CD4-positive, alpha-beta memory T cell (primary cell): ENCODE measurements around the gene PDIA2. TPM values are rescaled to one million over a fixed set of nuclear protein-coding genes. Genes with fewer than 3 reads are reported as not detected.

ENCODE experiments used
- CTCF ChIA-PET: fragments of 350-600 bp; sonication (Branson Sonifier 250); formaldehyde crosslinking; loops from one replicate; lab custom pipeline; 2021; ENCODE audit warnings: inconsistent platforms; ENCODE audit not compliant: partially characterized antibody; lab: Charles Lee
- POLR2A ChIA-PET: fragments of 350-600 bp; sonication (Branson Sonifier 250); formaldehyde crosslinking; loops from one replicate; lab custom pipeline; 2021; ENCODE audit not compliant: partially characterized antibody; lab: Charles Lee
- DNase-seq, 5 donors: peaks; one replicate each; pipeline versions ENCODE4 v3.0.0 to v3.0.0-alpha.2; 2020 to 2022; ENCODE audit warnings: mixed read lengths in 1 of 5
- H3K27ac ChIP-seq: one replicate; pipeline ENCODE4 v1.7.0; 2013; ENCODE audit warnings: low read depth, low read length
- H3K27me3 ChIP-seq: 2 replicates; pipeline ENCODE4 v1.7.0; 2013; ENCODE audit warnings: mild to moderate bottlenecking, low read length, moderate library complexity; ENCODE audit not compliant: insufficient read depth
- H3K36me3 ChIP-seq: 2 replicates; pipeline ENCODE4 v1.7.0; 2013; ENCODE audit warnings: mild to moderate bottlenecking, low read length, moderate library complexity; ENCODE audit not compliant: insufficient read depth
- H3K4me1 ChIP-seq: 2 replicates; pipeline ENCODE4 v1.7.0; 2013; ENCODE audit warnings: mild to moderate bottlenecking, low read length, moderate library complexity; ENCODE audit not compliant: insufficient read depth
- H3K4me3 ChIP-seq, 2 donors: one replicate each; pipeline ENCODE4 v1.7.0; 2013; ENCODE audit warnings: low read length in 2 of 2, mild to moderate bottlenecking in 1 of 2
- H3K9me3 ChIP-seq, 2 donors: one replicate each; pipeline ENCODE4 v1.7.0; 2013; ENCODE audit warnings: low read length in 2 of 2, control low read depth in 1 of 2; ENCODE audit not compliant: control insufficient read depth in 1 of 2
- H3K27ac Mint-ChIP-seq, 7 donors: one replicate each; pipeline ENCODE4 v1.8.0; 2020 to 2021; ENCODE audit warnings: mixed read lengths in 7 of 7, mild to moderate bottlenecking in 6 of 7, inconsistent platforms in 3 of 7, moderate library complexity in 3 of 7
- H3K27me3 Mint-ChIP-seq, 2 donors: one replicate each; pipeline ENCODE4 v1.8.0; 2020 to 2021; ENCODE audit warnings: mixed read lengths in 2 of 2
- H3K36me3 Mint-ChIP-seq, 2 donors: one replicate each; pipeline ENCODE4 v1.8.0; 2020 to 2021; ENCODE audit warnings: mixed read lengths in 2 of 2, inconsistent platforms in 1 of 2, mild to moderate bottlenecking in 1 of 2
- H3K4me1 Mint-ChIP-seq, 4 donors: one replicate each; pipeline ENCODE4 v1.8.0; 2020 to 2021; ENCODE audit warnings: mixed read lengths in 4 of 4, mild to moderate bottlenecking in 1 of 4
- H3K4me3 Mint-ChIP-seq, 8 donors: one replicate each; pipeline ENCODE4 v1.8.0; 2020 to 2021; ENCODE audit warnings: mixed read lengths in 8 of 8, mild to moderate bottlenecking in 7 of 8, moderate library complexity in 6 of 8, inconsistent platforms in 3 of 8
- H3K9me3 Mint-ChIP-seq, 8 donors: one replicate each; pipeline ENCODE4 v1.8.0; 2020 to 2021; ENCODE audit warnings: mixed read lengths in 8 of 8, mild to moderate bottlenecking in 5 of 8, inconsistent platforms in 3 of 8, moderate library complexity in 1 of 8
- intact Hi-C: fragments of 100-400 bp; cut with micrococcal nuclease; formaldehyde crosslinking; loops from one replicate; pipeline ENCODE4 v1.15.1; 2023
- polyA plus RNA-seq, 2 donors: library from polyadenylated mRNA; unstranded; fragments of 300-500 nt; fragmentation: Illumina TruSeq; gene quantifications; one replicate each; pipeline ENCODE4 v1.2.3, GENCODE V29; 2021
- total RNA-seq, 2 experiments: library from RNA; stranded (reverse); gene quantifications; one replicate each; pipeline ENCODE4 v1.2.3, GENCODE V29; 2021

The PDIA2 gene
- total and polyA plus RNA-seq, 4 experiments from 2014 or later = not detected

GRCh38 chr16:305916-306626 lies 23.1 kb downstream of the PDIA2 start:
- no peak overlapping the region for H3K4me3 Mint-ChIP-seq
- H3K36me3 ChIP-seq = peaks cover 41% of the 10 kb centered on the region
- no peak for DNase-seq
- peaks cover 16 to 51% of the 10 kb centered on the region in 2 donors for H3K36me3 Mint-ChIP-seq
- H3K4me3 ChIP-seq = no peak overlapping the region
- H3K4me1 Mint-ChIP-seq = peaks cover 5 to 11% (median 8%) of the 10 kb centered on the region in 4 donors
- peaks cover 7% of the 10 kb centered on the region for H3K4me1 ChIP-seq
- H3K27me3 ChIP-seq = no peaks in the 10 kb centered on the region
- peak overlapping the region in 1 of 7 donors; percentile 39 for H3K27ac Mint-ChIP-seq
- no peaks in the 10 kb centered on the region for H3K9me3 Mint-ChIP-seq
- CTCF ChIA-PET = no interaction called here
- POLR2A ChIA-PET = no interaction called here
- H3K27ac ChIP-seq = no peak overlapping the region
- no peaks in the 10 kb centered on the region for H3K27me3 Mint-ChIP-seq
- no peaks in the 10 kb centered on the region for H3K9me3 ChIP-seq
- intact Hi-C loops = no loop called here

- CTCF ChIA-PET = no interaction called here
- peaks cover 5 to 11% (median 8%) of the 10 kb centered on the region in 4 donors for H3K4me1 Mint-ChIP-seq
Measured at GRCh38 chr16:306911-307370, 24.0 kb downstream of the PDIA2 start.

GRCh38 chr16:307691-308312 lies 24.8 kb downstream of the PDIA2 start:
- H3K27me3 Mint-ChIP-seq = no peaks in the 10 kb centered on the region
- intact Hi-C loops = no loop called here
- Histone ChIP-seq H3K27ac (no peak overlapping the region), H3K4me3 (no peak overlapping the region), H3K36me3 (peaks cover 42% of the 10 kb centered on the region), H3K4me1 (peaks cover 7% of the 10 kb centered on the region), H3K9me3 (no peaks in the 10 kb centered on the region), H3K27me3 (no peaks in the 10 kb centered on the region)
- ChIA-PET CTCF (no interaction called here), POLR2A (no interaction called here)
- no peak overlapping the region for H3K27ac Mint-ChIP-seq
- H3K36me3 Mint-ChIP-seq = peaks cover 22 to 60% of the 10 kb centered on the region in 2 donors
- no peaks in the 10 kb centered on the region for H3K9me3 Mint-ChIP-seq
- no peak for DNase-seq
- H3K4me1 Mint-ChIP-seq = peaks cover 5 to 11% (median 8%) of the 10 kb centered on the region in 4 donors
- H3K4me3 Mint-ChIP-seq = no peak overlapping the region

More at GRCh38 chr16:306911-307370, 24.0 kb downstream of the PDIA2 start:
- H3K27me3 ChIP-seq = no peaks in the 10 kb centered on the region
- peaks cover 42% of the 10 kb centered on the region for H3K36me3 ChIP-seq
- H3K9me3 ChIP-seq = no peaks in the 10 kb centered on the region
- no peak overlapping the region for H3K4me3 Mint-ChIP-seq
- DNase-seq = no peak
- peaks cover 7% of the 10 kb centered on the region for H3K4me1 ChIP-seq
- POLR2A ChIA-PET = no interaction called here
- no peaks in the 10 kb centered on the region for H3K27me3 Mint-ChIP-seq
- no peak overlapping the region for H3K27ac Mint-ChIP-seq
- intact Hi-C loops = no loop called here
- H3K4me3 ChIP-seq = no peak overlapping the region
- peaks cover 16 to 56% of the 10 kb centered on the region in 2 donors for H3K36me3 Mint-ChIP-seq
- no peak overlapping the region for H3K27ac ChIP-seq
- H3K9me3 Mint-ChIP-seq = no peaks in the 10 kb centered on the region

- peak in 1 of 5 donors; percentile 14 for DNase-seq
- Histone ChIP-seq H3K27me3 (no peaks in the 10 kb centered on the region), H3K9me3 (no peaks in the 10 kb centered on the region), H3K36me3 (peaks cover 53% of the 10 kb centered on the region), H3K4me3 (no peak overlapping the region), H3K27ac (no peak overlapping the region), H3K4me1 (peaks cover 7% of the 10 kb centered on the region)
- CTCF ChIA-PET = interaction anchor here (0.6 kb wide), 1 partner anchor 15 kb away, joined by 3 read pairs; no protein-coding TSS in a partner anchor
- Mint-ChIP-seq H3K27ac (peak overlapping the region in 2 of 7 donors; percentile 29 to 35), H3K4me3 (no peak overlapping the region), H3K4me1 (peaks cover 5 to 9% (median 7%) of the 10 kb centered on the region in 4 donors), H3K36me3 (peaks cover 34 to 59% of the 10 kb centered on the region in 2 donors), H3K9me3 (no peaks in the 10 kb centered on the region), H3K27me3 (no peaks in the 10 kb centered on the region)
- intact Hi-C loops = no loop called here
- POLR2A ChIA-PET = interaction anchor here (1.0 to 1.1 kb wide), 2 partner anchors 15 to 81 kb away, joined by 3 to 7 read pairs; no protein-coding TSS in a partner anchor
Measured at GRCh38 chr16:309476-309875, 26.5 kb downstream of the PDIA2 start.

GRCh38 chr16:311725-312124 lies 28.8 kb downstream of the PDIA2 start:
- no peak overlapping the region for H3K27ac ChIP-seq
- no peak overlapping the region for H3K4me3 ChIP-seq
- CTCF ChIA-PET = no interaction called here
- H3K36me3 ChIP-seq = peaks cover 48% of the 10 kb centered on the region
- peaks cover 8 to 22% (median 14%) of the 10 kb centered on the region in 4 donors for H3K4me1 Mint-ChIP-seq
- no peaks in the 10 kb centered on the region for H3K27me3 Mint-ChIP-seq
- peaks cover 34 to 60% of the 10 kb centered on the region in 2 donors for H3K36me3 Mint-ChIP-seq
- H3K9me3 Mint-ChIP-seq = no peaks in the 10 kb centered on the region
- intact Hi-C loops = no loop called here
- POLR2A ChIA-PET = no interaction called here
- no peaks in the 10 kb centered on the region for H3K27me3 ChIP-seq
- no peaks in the 10 kb centered on the region for H3K9me3 ChIP-seq
- H3K27ac Mint-ChIP-seq = no peak overlapping the region
- no peak for DNase-seq
- H3K4me3 Mint-ChIP-seq = no peak overlapping the region
- H3K4me1 ChIP-seq = peaks cover 11% of the 10 kb centered on the region

- H3K4me3 Mint-ChIP-seq = no peak overlapping the region
- no peak for DNase-seq
- Histone ChIP-seq H3K27ac (no peak overlapping the region), H3K4me3 (no peak overlapping the region), H3K9me3 (no peaks in the 10 kb centered on the region), H3K36me3 (peaks cover 47% of the 10 kb centered on the region), H3K4me1 (peaks cover 25% of the 10 kb centered on the region), H3K27me3 (no peaks in the 10 kb centered on the region)
- peaks cover 32 to 61% of the 10 kb centered on the region in 2 donors for H3K36me3 Mint-ChIP-seq
- H3K27me3 Mint-ChIP-seq = no peaks in the 10 kb centered on the region
- H3K4me1 Mint-ChIP-seq = peaks cover 10 to 44% (median 27%) of the 10 kb centered on the region in 4 donors
- intact Hi-C loops = no loop called here
- ChIA-PET CTCF (no interaction called here), POLR2A (interaction anchor here (0.6 kb wide), 1 partner anchor 11 kb away, joined by 3 read pairs; no protein-coding TSS in a partner anchor)
- no peaks in the 10 kb centered on the region for H3K9me3 Mint-ChIP-seq
- H3K27ac Mint-ChIP-seq = no peak overlapping the region
Measured at GRCh38 chr16:314351-314750, 31.4 kb downstream of the PDIA2 start.

DNA sequence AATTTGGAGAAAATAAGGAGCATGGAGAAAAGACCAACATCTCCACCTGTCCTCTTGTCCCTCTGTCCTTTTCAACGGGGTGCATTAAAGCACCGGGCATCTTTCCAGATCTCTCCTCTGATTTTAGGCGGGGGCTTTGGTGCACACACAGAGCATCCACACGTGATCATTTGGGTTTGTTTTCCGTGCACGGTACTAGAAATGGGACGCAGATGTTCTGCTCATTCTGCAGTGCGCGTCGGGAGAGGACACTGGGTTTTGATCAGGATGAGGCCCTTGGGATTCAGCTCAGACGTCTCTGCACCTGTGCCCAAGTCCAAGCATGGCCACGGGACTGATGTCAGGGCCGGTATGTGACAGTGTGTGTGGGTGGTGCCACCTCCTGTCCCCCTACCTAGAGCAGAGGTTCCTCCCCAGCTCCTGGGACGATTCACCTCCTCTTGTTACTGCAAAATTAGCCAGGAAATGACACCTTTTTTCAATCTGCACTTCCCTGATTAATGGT lies 31.9 kb downstream of the PDIA2 start:
- Histone ChIP-seq H3K4me3 (no peak overlapping the region), H3K4me1 (peaks cover 25% of the 10 kb centered on the region), H3K27me3 (no peaks in the 10 kb centered on the region), H3K27ac (no peak overlapping the region), H3K36me3 (peaks cover 48% of the 10 kb centered on the region), H3K9me3 (no peaks in the 10 kb centered on the region)
- H3K27me3 Mint-ChIP-seq = no peaks in the 10 kb centered on the region
- intact Hi-C loops = no loop called here
- peak overlapping the region in 3 of 7 donors; percentile 8 to 74 (median 13) for H3K27ac Mint-ChIP-seq
- ChIA-PET CTCF (interaction anchor here (0.7 kb wide), 1 partner anchor 88 kb away, joined by 5 read pairs; no protein-coding TSS in a partner anchor), POLR2A (interaction anchor here (0.6 kb wide), 1 partner anchor 10 kb away, joined by 3 read pairs; no protein-coding TSS in a partner anchor)
- peaks cover 35 to 63% of the 10 kb centered on the region in 2 donors for H3K36me3 Mint-ChIP-seq
- H3K9me3 Mint-ChIP-seq = no peaks in the 10 kb centered on the region
- peak overlapping the region in 1 of 8 donors; percentile 20 for H3K4me3 Mint-ChIP-seq
- no peak for DNase-seq
- H3K4me1 Mint-ChIP-seq = peaks cover 13 to 44% (median 26%) of the 10 kb centered on the region in 4 donors
